AG09309 (cell line): ENCODE data around the gene FRMD8.

Source experiments
- DNase-seq: peaks from one replicate; pipeline ENCODE4 v3.0.0-alpha.2; 2010; ENCODE audit warnings: low read depth
- H3K4me3 ChIP-seq: 2 replicates; pipeline ENCODE4 v1.5.1; 2011; ENCODE audit warnings: mild to moderate bottlenecking, low read depth, low read length, moderate library complexity; ENCODE audit not compliant: control insufficient read depth
- CTCF ChIP-seq: IDR thresholded peaks from 2 replicates; pipeline ENCODE4 v1.5.1; 2011; ENCODE audit warnings: mild to moderate bottlenecking, low read depth, low read length, inconsistent platforms; ENCODE audit not compliant: insufficient read depth, control insufficient read depth; ENCODE audit errors: missing control alignments

FRMD8 gene

GRCh38 chr11:65417702-65418430 is 31.4 kb downstream of the FRMD8 start:
- no peak for DNase-seq
- H3K4me3 ChIP-seq = peak overlapping the region; percentile 24; the same call in 1 of the 2 replicates
- TF ChIP-seq CTCF = no peak

GRCh38 chr11:65418431-65418680 is 31.9 kb downstream of the FRMD8 start:
- no peak for DNase-seq

GRCh38 chr11:65418681-65419459 is 32.4 kb downstream of the FRMD8 start:
- peak; percentile 88 for DNase-seq
- H3K4me3 ChIP-seq = peak overlapping the region; percentile 24
- no peak for TF ChIP-seq CTCF

More at GRCh38 chr11:65418431-65418680, 31.9 kb downstream of the FRMD8 start:
- H3K4me3 ChIP-seq = peak overlapping the region; percentile 24
- no peak for TF ChIP-seq CTCF

- DNase-seq = no peak
- peak overlapping the region; percentile 16 for H3K4me3 ChIP-seq
- no peak for TF ChIP-seq CTCF
These were observed 33.0 kb downstream of the FRMD8 start for GRCh38 chr11:65419460-65419771.

GRCh38 chr11:65419772-65420481 is 33.5 kb downstream of the FRMD8 start:
- peak; percentile 80 for DNase-seq
- TF ChIP-seq CTCF = no peak
- H3K4me3 ChIP-seq = no peak overlapping the region; the same call in 1 of the 2 replicates

GRCh38 chr11:65420506-65420905 is 34.1 kb downstream of the FRMD8 start:
- DNase-seq = no peak
- H3K4me3 ChIP-seq = no peak overlapping the region
- no peak for TF ChIP-seq CTCF
